Stimulated activated CD4-positive, alpha-beta T cell treated with anti-CD3 and anti-CD28 coated beads, Interleukin-2, amount 100 ng/mL, for 24 hours (primary cell): ENCODE results near the gene FUBP3.

Source experiments
- DNase-seq, 2 donors: peaks; one replicate each; pipeline ENCODE4 v3.0.0-alpha.2; 2020

The FUBP3 gene

DNA sequence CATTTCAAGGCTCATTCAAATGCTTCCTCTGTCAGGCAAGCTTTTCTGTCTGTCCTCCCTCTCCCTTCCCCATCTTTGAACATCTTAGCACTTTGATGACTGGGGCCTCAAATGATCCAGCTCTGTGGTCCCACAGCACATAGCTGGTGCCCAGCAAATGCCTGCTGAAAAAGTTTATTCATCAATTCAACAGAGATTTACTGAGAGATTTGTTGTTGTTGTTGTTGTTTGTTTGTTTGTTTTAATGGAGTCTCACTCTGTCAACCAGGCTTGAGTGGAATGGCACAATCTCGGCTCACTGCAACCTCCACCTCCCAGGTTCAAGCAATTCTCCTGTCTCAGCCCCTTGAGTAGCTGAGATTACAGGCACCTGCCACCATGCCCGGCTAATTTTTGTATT lies 108.2 kb downstream of the FUBP3 start:
- no peak for DNase-seq
